Measurements from ENCODE around the gene GRIN2C.
"Not testable (repeated sequence)": the region's sequence is repeated elsewhere in the genome, so short reads cannot be mapped to it uniquely, and the experiment has no call there.

DNA sequence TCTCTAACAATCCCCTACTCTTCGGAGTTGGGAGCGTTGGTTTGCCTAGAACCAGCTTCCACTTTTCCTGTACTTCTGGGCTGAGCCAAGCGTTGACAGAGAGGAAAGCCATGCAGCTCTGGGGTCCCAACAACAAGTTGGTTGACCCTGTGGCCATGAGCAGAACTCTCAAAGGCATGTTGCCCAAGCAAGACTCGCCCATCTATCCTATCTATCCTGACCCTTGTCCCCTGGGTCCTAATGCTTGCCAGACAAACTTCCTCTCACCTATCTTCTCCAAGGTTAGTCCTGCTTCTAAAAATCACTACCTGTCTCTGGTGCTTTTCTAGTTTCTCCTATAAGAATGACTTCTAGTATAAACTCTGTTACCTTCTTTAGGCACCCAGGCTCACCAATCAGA is 49.4 kb upstream of the GRIN2C start:
- TF ChIP-seq, protein P1, sequence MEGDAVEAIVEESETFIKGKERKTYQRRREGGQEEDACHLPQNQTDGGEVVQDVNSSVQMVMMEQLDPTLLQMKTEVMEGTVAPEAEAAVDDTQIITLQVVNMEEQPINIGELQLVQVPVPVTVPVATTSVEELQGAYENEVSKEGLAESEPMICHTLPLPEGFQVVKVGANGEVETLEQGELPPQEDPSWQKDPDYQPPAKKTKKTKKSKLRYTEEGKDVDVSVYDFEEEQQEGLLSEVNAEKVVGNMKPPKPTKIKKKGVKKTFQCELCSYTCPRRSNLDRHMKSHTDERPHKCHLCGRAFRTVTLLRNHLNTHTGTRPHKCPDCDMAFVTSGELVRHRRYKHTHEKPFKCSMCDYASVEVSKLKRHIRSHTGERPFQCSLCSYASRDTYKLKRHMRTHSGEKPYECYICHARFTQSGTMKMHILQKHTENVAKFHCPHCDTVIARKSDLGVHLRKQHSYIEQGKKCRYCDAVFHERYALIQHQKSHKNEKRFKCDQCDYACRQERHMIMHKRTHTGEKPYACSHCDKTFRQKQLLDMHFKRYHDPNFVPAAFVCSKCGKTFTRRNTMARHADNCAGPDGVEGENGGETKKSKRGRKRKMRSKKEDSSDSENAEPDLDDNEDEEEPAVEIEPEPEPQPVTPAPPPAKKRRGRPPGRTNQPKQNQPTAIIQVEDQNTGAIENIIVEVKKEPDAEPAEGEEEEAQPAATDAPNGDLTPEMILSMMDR (conservative IDR thresholded peaks at IDR 0.05; ENCODE audit: low read depth, low read length) = not testable (repeated sequence)
- TF ChIP-seq POLR2A (IDR thresholded peaks at IDR 0.05; ENCODE audit: low read depth, low read length); CEBPB (IDR thresholded peaks at IDR 0.05; ENCODE audit: low read depth, low read length); FOS (IDR thresholded peaks at IDR 0.05; ENCODE audit: low read depth, low read length); RAD21 (IDR thresholded peaks at IDR 0.05; ENCODE audit: low read length); SMC3 (IDR thresholded peaks at IDR 0.05; ENCODE audit: low read depth, low read length); NFE2L2 (IDR thresholded peaks at IDR 0.05; ENCODE audit: low read depth, low read length); MAZ (IDR thresholded peaks at IDR 0.05; ENCODE audit: borderline replicate concordance, low read depth, low read length); RFX5 (IDR thresholded peaks at IDR 0.05; ENCODE audit: low read depth, low read length); RCOR1 (IDR thresholded peaks at IDR 0.05; ENCODE audit: insufficient replicate concordance, low read length): not testable (repeated sequence)
- TF ChIP-seq, protein P2, sequence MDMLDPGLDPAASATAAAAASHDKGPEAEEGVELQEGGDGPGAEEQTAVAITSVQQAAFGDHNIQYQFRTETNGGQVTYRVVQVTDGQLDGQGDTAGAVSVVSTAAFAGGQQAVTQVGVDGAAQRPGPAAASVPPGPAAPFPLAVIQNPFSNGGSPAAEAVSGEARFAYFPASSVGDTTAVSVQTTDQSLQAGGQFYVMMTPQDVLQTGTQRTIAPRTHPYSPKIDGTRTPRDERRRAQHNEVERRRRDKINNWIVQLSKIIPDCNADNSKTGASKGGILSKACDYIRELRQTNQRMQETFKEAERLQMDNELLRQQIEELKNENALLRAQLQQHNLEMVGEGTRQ (IDR thresholded peaks at IDR 0.05; ENCODE audit: low read depth, low read length) = not testable (repeated sequence)
- TF ChIP-seq, protein P3, sequence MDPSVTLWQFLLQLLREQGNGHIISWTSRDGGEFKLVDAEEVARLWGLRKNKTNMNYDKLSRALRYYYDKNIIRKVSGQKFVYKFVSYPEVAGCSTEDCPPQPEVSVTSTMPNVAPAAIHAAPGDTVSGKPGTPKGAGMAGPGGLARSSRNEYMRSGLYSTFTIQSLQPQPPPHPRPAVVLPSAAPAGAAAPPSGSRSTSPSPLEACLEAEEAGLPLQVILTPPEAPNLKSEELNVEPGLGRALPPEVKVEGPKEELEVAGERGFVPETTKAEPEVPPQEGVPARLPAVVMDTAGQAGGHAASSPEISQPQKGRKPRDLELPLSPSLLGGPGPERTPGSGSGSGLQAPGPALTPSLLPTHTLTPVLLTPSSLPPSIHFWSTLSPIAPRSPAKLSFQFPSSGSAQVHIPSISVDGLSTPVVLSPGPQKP (IDR thresholded peaks at IDR 0.05; ENCODE audit: borderline replicate concordance, low read depth, low read length) = not testable (repeated sequence)

All from IMR-90 (cell line).